SKM-1 treated with dmso at 0.1 percent for 144 hours (cell line): ENCODE results near the gene ARSG.
"Not testable (repeated sequence)": the region's sequence is repeated elsewhere in the genome, so short reads cannot be mapped to it uniquely, and the experiment has no call there.

Source experiments
- DNase-seq: peaks from one replicate; lab custom pipeline; 2025; ENCODE audit not compliant: unreplicated experiment; lab: John Stamatoyannopoulos, UW

ARSG gene

GRCh38 chr17:68290955-68291835, at the start of gene ARSG, which contains the start of gene SLC16A6:
Gene ARSG (plus strand): TSS chr17:68291495. CDS start chr17:68307494, 15,999 bp downstream.
Gene SLC16A6 (minus strand): TSS chr17:68291127. CDS start chr17:68278320, 12,807 bp downstream.
- DNase-seq: no peak

GRCh38 chr17:68246271-68247028, 44.8 kb upstream of the ARSG start:
- no peak for DNase-seq

- DNase-seq: peak; percentile 84
Observed at GRCh38 chr17:68247445-68248198, 43.7 kb upstream of the ARSG start, which contains the start of gene AMZ2. Gene AMZ2 (plus strand): TSS chr17:68248043. CDS start chr17:68250188, 2,145 bp downstream.

GRCh38 chr17:68248199-68248825, 43.0 kb upstream of the ARSG start:
- no peak for DNase-seq

GRCh38 chr17:68248891-68249290, 42.4 kb upstream of the ARSG start:
- no peak for DNase-seq

- DNase-seq: peak; percentile 30
Observed at GRCh38 chr17:68249354-68249765, 41.9 kb upstream of the ARSG start.

- DNase-seq: not testable (repeated sequence)
Observed at GRCh38 chr17:68253426-68253825, 37.9 kb upstream of the ARSG start.

- DNase-seq: no peak
Observed at GRCh38 chr17:68255151-68255550, 36.1 kb upstream of the ARSG start.

GRCh38 chr17:68255731-68256538, 35.4 kb upstream of the ARSG start:
- peak; percentile 18 for DNase-seq

GRCh38 chr17:68256701-68257100, 34.6 kb upstream of the ARSG start:
- DNase-seq: not testable (repeated sequence)

GRCh38 chr17:68257934-68258333, 33.4 kb upstream of the ARSG start:
- DNase-seq: no peak

- DNase-seq: not testable (repeated sequence)
Observed at GRCh38 chr17:68258890-68259647, 32.2 kb upstream of the ARSG start.

GRCh38 chr17:68259648-68259951, 31.7 kb upstream of the ARSG start:
- DNase-seq: not testable (repeated sequence)

GRCh38 chr17:68260051-68260762, 31.1 kb upstream of the ARSG start:
- no peak for DNase-seq

- DNase-seq: not testable (repeated sequence)
Observed at GRCh38 chr17:68262467-68262866, 28.8 kb upstream of the ARSG start.

- peak; percentile 22 for DNase-seq
Observed at GRCh38 chr17:68263101-68263681, 28.1 kb upstream of the ARSG start.

GRCh38 chr17:68265833-68266232, 25.5 kb upstream of the ARSG start:
- not testable (repeated sequence) for DNase-seq

- no peak for DNase-seq
Observed at GRCh38 chr17:68273722-68274121, 17.6 kb upstream of the ARSG start.
